Brain microvascular endothelial cell (primary cell): Measurements from ENCODE around the gene ZNF384.
A peak's percentile ranks its signal among the peaks of the same experiment; 100 is the strongest.
"Not testable (repeated sequence)": the region's sequence is repeated elsewhere in the genome, so short reads cannot be mapped to it uniquely, and the experiment has no call there.

Experiments
- DNase-seq: peaks from one replicate; pipeline ENCODE4 v3.0.0-alpha.2; 2020
- H3K27ac ChIP-seq: fragments of 250-450 bp; sonication (Bioruptor Pico); 2 replicates; pipeline ENCODE4 v1.5.1; 2020; ENCODE audit warnings: mild to moderate bottlenecking, moderate library complexity
- H3K27me3 ChIP-seq: fragments of 250-450 bp; sonication (Bioruptor Pico); replicated peaks from 2 replicates; pipeline ENCODE4 v1.5.1; 2020; ENCODE audit warnings: mild to moderate bottlenecking
- H3K36me3 ChIP-seq: fragments of 250-450 bp; sonication (Bioruptor Pico); replicated peaks from 2 replicates; pipeline ENCODE4 v1.5.1; 2020; ENCODE audit warnings: mild to moderate bottlenecking
- H3K4me3 ChIP-seq: 2 replicates; pipeline ENCODE4 v1.5.1; 2011; ENCODE audit warnings: low read depth, mild to moderate bottlenecking, control low read depth, low read length, moderate library complexity
- CTCF ChIP-seq: IDR thresholded peaks from 2 replicates; pipeline ENCODE4 v1.5.1; 2011; ENCODE audit warnings: low read depth, mild to moderate bottlenecking, moderate library complexity, low read length, control low read depth, inconsistent platforms; ENCODE audit errors: missing control alignments
- in situ Hi-C: cut with HindIII; loops from 2 replicates; pipeline ENCODE4 v1.10.0; 2017; ENCODE audit warnings: low sequenced_read_pairs, low pct_ligation_motif_present

The ZNF384 gene

GRCh38 chr12:6716874-6717437 is 27.8 kb upstream of the ZNF384 start:
- no peaks in the 10 kb centered on the region for H3K27me3 ChIP-seq
- no peak for DNase-seq
- no peak for TF ChIP-seq CTCF
- H3K27ac ChIP-seq, result no peak overlapping the region
- H3K4me3 ChIP-seq, result no peak overlapping the region
- in situ Hi-C loops, result no loop called here
- H3K36me3 ChIP-seq, result no peaks in the 10 kb centered on the region

- H3K27me3 ChIP-seq, H3K27ac ChIP-seq, H3K4me3 ChIP-seq, H3K36me3 ChIP-seq, in situ Hi-C loops, DNase-seq: not testable (repeated sequence)
These were observed 27.1 kb upstream of the ZNF384 start for GRCh38 chr12:6716031-6716873.

GRCh38 chr12:6708960-6709394 is 19.8 kb upstream of the ZNF384 start:
- TF ChIP-seq CTCF, result no peak
- DNase-seq, result no peak
- Histone ChIP-seq H3K4me3 (no peak overlapping the region), H3K27me3 (no peaks in the 10 kb centered on the region), H3K27ac (no peak overlapping the region), H3K36me3 (no peaks in the 10 kb centered on the region)
- in situ Hi-C loops, result no loop called here

- H3K27ac ChIP-seq, H3K27me3 ChIP-seq, in situ Hi-C loops, DNase-seq, H3K36me3 ChIP-seq, H3K4me3 ChIP-seq: not testable (repeated sequence)
These were observed 19.2 kb upstream of the ZNF384 start for GRCh38 chr12:6708351-6708750.

GRCh38 chr12:6703631-6704030 is 14.5 kb upstream of the ZNF384 start:
- Histone ChIP-seq H3K27ac (no peak overlapping the region), H3K4me3 (no peak overlapping the region), H3K27me3 (peaks cover 27% of the 10 kb centered on the region), H3K36me3 (no peaks in the 10 kb centered on the region)
- in situ Hi-C loops, result no loop called here
- TF ChIP-seq CTCF, result peak; percentile 1
- no peak for DNase-seq

DNA sequence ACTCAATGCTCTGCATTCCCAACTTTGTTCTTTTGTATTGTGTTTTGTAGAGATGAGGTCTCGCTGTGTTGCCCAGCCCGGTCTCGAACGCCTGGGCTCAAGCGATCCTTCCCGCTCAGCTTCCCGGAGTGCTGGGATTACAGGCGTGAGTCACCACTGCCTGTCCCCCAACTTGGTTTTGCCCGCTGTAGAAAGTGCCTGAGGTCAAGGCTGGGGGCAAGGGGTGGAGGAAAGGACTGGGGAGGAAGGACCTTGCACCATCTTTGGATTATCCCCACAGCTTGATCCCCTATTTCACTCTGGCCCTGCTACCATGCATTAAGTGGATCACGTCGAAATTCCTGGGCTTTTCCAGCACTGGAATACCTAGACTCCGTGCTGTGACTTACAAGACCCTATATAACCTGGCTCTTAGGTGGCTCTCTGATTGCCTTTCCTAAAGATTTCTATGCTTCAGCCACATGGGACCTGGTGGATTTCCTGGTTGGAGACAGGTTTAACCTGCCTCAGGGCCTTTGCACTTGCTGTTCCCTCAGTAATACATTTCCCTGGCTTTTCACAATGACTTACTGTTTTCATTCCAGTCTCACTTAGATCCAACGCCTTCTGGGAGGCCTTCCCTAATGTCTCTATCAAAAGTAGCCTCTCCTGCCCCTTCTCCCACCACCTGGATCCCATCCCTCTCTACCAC is 12.0 kb upstream of the ZNF384 start:
- no peak for DNase-seq
- in situ Hi-C loops, result no loop called here
- peaks cover 28% of the 10 kb centered on the region for H3K27me3 ChIP-seq
- peak overlapping the region; percentile 50 for H3K4me3 ChIP-seq
- no peak for TF ChIP-seq CTCF
- no peak overlapping the region for H3K27ac ChIP-seq
- no peaks in the 10 kb centered on the region for H3K36me3 ChIP-seq
